Measurements from ENCODE around the gene SERPINE1.
"Not testable (repeated sequence)": the region's sequence is repeated elsewhere in the genome, so short reads cannot be mapped to it uniquely, and the experiment has no call there.

The SERPINE1 gene

GRCh38 chr7:101118856-101119255 is 8.0 kb upstream of the SERPINE1 start:
- POLR2A ChIA-PET: no interaction called here

GRCh38 chr7:101119876-101120275 is 7.0 kb upstream of the SERPINE1 start:
- Histone ChIP-seq H3K9me3 (ENCODE audit: control insufficient read depth, insufficient read depth, low read depth, low read length) (no peaks in the 10 kb centered on the region), H3K4me1 (ENCODE audit: control insufficient read depth, insufficient read depth, low read length) (no peaks in the 10 kb centered on the region), H3K36me3 (ENCODE audit: control insufficient read depth in 2 of 2, insufficient read depth in 1 of 2, low read length in 2 of 2) (no peaks in the 10 kb centered on the region), H3K4me3 (ENCODE audit: low read depth, low read length) (no peak overlapping the region), H3K27ac (ENCODE audit: extremely low read depth, low read depth, low read length) (no peak overlapping the region)
- ChIA-PET CTCF (interaction anchor here (1.8 kb wide), 1 partner anchor 60 kb away, joined by 6 read pairs; no protein-coding TSS in a partner anchor), POLR2A (interaction anchor here (0.6 kb wide), 2 partner anchors 42 to 65 kb away, joined by 3 to 4 read pairs; no protein-coding TSS in a partner anchor)
- TF ChIP-seq HOXC10 (CRISPR knock-in tag; IDR thresholded peaks at IDR 0.05): no peak
- 0 out of 2 replicates have a peak, but pooled peaks have one; percentile 26 for TF ChIP-seq ZFHX2 (tag by site-specific recombination; conservative IDR thresholded peaks at IDR 0.05)
- 0 out of 2 replicates have a peak, but pooled peaks have one; percentile 10 for TF ChIP-seq EGR2 (tag by site-specific recombination; IDR thresholded peaks at IDR 0.05; ENCODE audit: low read depth)

More at GRCh38 chr7:101118856-101119255, 8.0 kb upstream of the SERPINE1 start:
- CTCF ChIA-PET: interaction anchor here (0.5 to 1.1 kb wide), 3 partner anchors 25 to 644 kb away, joined by 3 to 6 read pairs (median 4); no protein-coding TSS in a partner anchor
- no peaks in the 10 kb centered on the region for H3K9me3 ChIP-seq (ENCODE audit: control insufficient read depth, insufficient read depth, low read depth, low read length)
- H3K4me3 ChIP-seq (ENCODE audit: low read depth, low read length): no peak overlapping the region
- no peaks in the 10 kb centered on the region for H3K36me3 ChIP-seq (ENCODE audit: control insufficient read depth in 2 of 2, insufficient read depth in 1 of 2, low read length in 2 of 2)
- TF ChIP-seq ZFP41 (tag by site-specific recombination; IDR thresholded peaks at IDR 0.05; ENCODE audit: borderline replicate concordance) (no peak), PRDM10 (tag by site-specific recombination; IDR thresholded peaks at IDR 0.05) (no peak), ZNF580 (tag by site-specific recombination; IDR thresholded peaks at IDR 0.05) (no peak)
- no peaks in the 10 kb centered on the region for H3K4me1 ChIP-seq (ENCODE audit: control insufficient read depth, insufficient read depth, low read length)
- H3K27ac ChIP-seq (ENCODE audit: extremely low read depth, low read depth, low read length): no peak overlapping the region

- no peak overlapping the region for H3K4me3 ChIP-seq (ENCODE audit: low read depth, low read length)
- no peak overlapping the region for H3K27ac ChIP-seq (ENCODE audit: extremely low read depth, low read depth, low read length)
- ChIA-PET POLR2A (no interaction called here), CTCF (interaction anchor here (1.8 kb wide), 1 partner anchor 61 kb away, joined by 6 read pairs; no protein-coding TSS in a partner anchor)
- no peaks in the 10 kb centered on the region for H3K9me3 ChIP-seq (ENCODE audit: control insufficient read depth, insufficient read depth, low read depth, low read length)
- no peaks in the 10 kb centered on the region for H3K36me3 ChIP-seq (ENCODE audit: control insufficient read depth in 2 of 2, insufficient read depth in 1 of 2, low read length in 2 of 2)
- TF ChIP-seq ZNF10 (tag by site-specific recombination; IDR thresholded peaks at IDR 0.05) (peak; percentile 86), SCRT1 (tag by site-specific recombination; IDR thresholded peaks at IDR 0.05; ENCODE audit: borderline replicate concordance) (no peak)
- H3K4me1 ChIP-seq (ENCODE audit: control insufficient read depth, insufficient read depth, low read length): no peaks in the 10 kb centered on the region
Observed at GRCh38 chr7:101120315-101120714, 6.6 kb upstream of the SERPINE1 start.

DNA sequence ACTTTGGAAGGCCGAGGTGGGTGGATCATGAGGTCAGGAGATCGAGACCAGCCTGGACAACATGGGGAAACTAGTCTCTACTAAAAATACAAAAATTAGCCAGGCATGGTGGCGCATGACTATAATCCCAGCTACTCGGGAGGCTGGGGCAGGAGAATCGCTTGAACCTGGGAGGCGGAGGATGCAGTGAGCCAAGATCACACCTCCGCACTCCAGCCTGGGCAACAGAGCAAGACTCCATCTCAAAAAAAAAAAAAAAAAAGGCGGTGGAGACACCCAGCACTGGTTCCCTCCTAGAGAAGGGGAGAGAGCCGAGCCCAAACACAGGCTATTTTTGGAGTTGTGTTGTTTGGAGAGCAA is 5.3 kb upstream of the SERPINE1 start:
- H3K27ac ChIP-seq (ENCODE audit: extremely low read depth, low read depth, low read length); H3K4me3 ChIP-seq (ENCODE audit: low read depth, low read length); H3K9me3 ChIP-seq (ENCODE audit: control insufficient read depth, insufficient read depth, low read depth, low read length); H3K4me1 ChIP-seq (ENCODE audit: control insufficient read depth, insufficient read depth, low read length); CTCF ChIA-PET; H3K36me3 ChIP-seq (ENCODE audit: control insufficient read depth in 2 of 2, insufficient read depth in 1 of 2, low read length in 2 of 2): not testable (repeated sequence)
- POLR2A ChIA-PET: interaction anchor here (0.6 to 1.4 kb wide), 5 partner anchors 9 to 1093 kb away, joined by 4 to 6 read pairs (median 4); no protein-coding TSS in a partner anchor

Measured in HEK293 (cell line).